ES-I3 (cell line): ENCODE measurements around the gene SIRT1.
"Not testable (repeated sequence)": the region's sequence is repeated elsewhere in the genome, so short reads cannot be mapped to it uniquely, and the experiment has no call there.

Experiments used
- H3K36me3 ChIP-seq: 2 replicates; pipeline ENCODE4 v1.6.1; 2013; ENCODE audit warnings: mild to moderate bottlenecking, low read length, control low read depth, moderate library complexity; ENCODE audit not compliant: insufficient read depth
- H3K4me1 ChIP-seq: 2 replicates; pipeline ENCODE4 v1.6.1; 2013; ENCODE audit warnings: mild to moderate bottlenecking, control low read depth, low read length; ENCODE audit not compliant: insufficient read depth
- H3K9ac ChIP-seq: 2 replicates; pipeline ENCODE4 v1.6.1; 2013; ENCODE audit warnings: low read depth, mild to moderate bottlenecking, low read length, moderate library complexity
- H3K9me3 ChIP-seq: 2 replicates; pipeline ENCODE4 v1.6.1; 2013; ENCODE audit warnings: mild to moderate bottlenecking, low read length, moderate library complexity; ENCODE audit not compliant: control insufficient read depth, insufficient read depth

SIRT1 gene

GRCh38 chr10:67884313-67884841 lies at the start of gene SIRT1:
SIRT1 (plus strand) TSS chr10:67884656; CDS start chr10:67884722, 66 bp downstream.
- no peaks in the 10 kb centered on the region; the same call in 1 of the 2 replicates for H3K4me1 ChIP-seq
- peaks cover 19% of the 10 kb centered on the region for H3K36me3 ChIP-seq
- H3K9me3 ChIP-seq, result no peaks in the 10 kb centered on the region
- peak within 1 kb of the TSS; percentile 73 for H3K9ac ChIP-seq

GRCh38 chr10:67835541-67836394 lies 48.7 kb upstream of the SIRT1 start:
- H3K9ac ChIP-seq, result not testable (repeated sequence)

GRCh38 chr10:67836488-67836887 lies 48.0 kb upstream of the SIRT1 start:
- H3K9ac ChIP-seq, result no peak overlapping the region
- no peaks in the 10 kb centered on the region for H3K4me1 ChIP-seq
- no peaks in the 10 kb centered on the region for H3K36me3 ChIP-seq
- no peaks in the 10 kb centered on the region for H3K9me3 ChIP-seq

More at GRCh38 chr10:67835541-67836394, 48.7 kb upstream of the SIRT1 start:
- not testable (repeated sequence) for H3K36me3 ChIP-seq, H3K4me1 ChIP-seq, H3K9me3 ChIP-seq

- H3K9ac ChIP-seq, result no peak overlapping the region
- H3K9me3 ChIP-seq, result peaks cover 2% of the 10 kb centered on the region; the same call in 1 of the 2 replicates
- H3K36me3 ChIP-seq, result no peaks in the 10 kb centered on the region
- no peaks in the 10 kb centered on the region for H3K4me1 ChIP-seq
Measured at GRCh38 chr10:67836972-67837371, 47.5 kb upstream of the SIRT1 start.

- H3K9me3 ChIP-seq, result peaks cover 3% of the 10 kb centered on the region; the same call in 1 of the 2 replicates
- H3K4me1 ChIP-seq, result no peaks in the 10 kb centered on the region
- H3K9ac ChIP-seq, result no peak within 1 kb of the TSS
- no peaks in the 10 kb centered on the region for H3K36me3 ChIP-seq
Measured at GRCh38 chr10:67837541-67838314, 46.7 kb upstream of the SIRT1 start, which contains the start of gene DNAJC12. DNAJC12 (minus strand) TSS chr10:67838188; CDS start chr10:67838011, 177 bp downstream.

GRCh38 chr10:67839511-67839910 lies 44.9 kb upstream of the SIRT1 start:
- H3K9ac ChIP-seq, H3K9me3 ChIP-seq, H3K4me1 ChIP-seq, H3K36me3 ChIP-seq: not testable (repeated sequence)

GRCh38 chr10:67839951-67840350 lies 44.5 kb upstream of the SIRT1 start:
- H3K9ac ChIP-seq, result no peak overlapping the region
- H3K9me3 ChIP-seq, result peaks cover 3% of the 10 kb centered on the region; the same call in 1 of the 2 replicates
- H3K36me3 ChIP-seq, result no peaks in the 10 kb centered on the region

GRCh38 chr10:67841737-67842136 lies 42.7 kb upstream of the SIRT1 start:
- Histone ChIP-seq H3K36me3 (no peaks in the 10 kb centered on the region), H3K9me3 (peaks cover 3% of the 10 kb centered on the region; the same call in 1 of the 2 replicates), H3K4me1 (no peaks in the 10 kb centered on the region), H3K9ac (no peak overlapping the region)

More at GRCh38 chr10:67839951-67840350, 44.5 kb upstream of the SIRT1 start:
- no peaks in the 10 kb centered on the region for H3K4me1 ChIP-seq

GRCh38 chr10:67843284-67843683 lies 41.2 kb upstream of the SIRT1 start:
- no peak overlapping the region for H3K9ac ChIP-seq
- peaks cover 3% of the 10 kb centered on the region; the same call in 1 of the 2 replicates for H3K9me3 ChIP-seq
- H3K36me3 ChIP-seq, result no peaks in the 10 kb centered on the region
- no peaks in the 10 kb centered on the region for H3K4me1 ChIP-seq

GRCh38 chr10:67849331-67850011 lies 35.0 kb upstream of the SIRT1 start:
- Histone ChIP-seq H3K9me3 (no peaks in the 10 kb centered on the region), H3K4me1 (no peaks in the 10 kb centered on the region), H3K36me3 (no peaks in the 10 kb centered on the region), H3K9ac (peak overlapping the region; percentile 94)

- Histone ChIP-seq H3K4me1 (no peaks in the 10 kb centered on the region), H3K9ac (no peak overlapping the region), H3K9me3 (no peaks in the 10 kb centered on the region), H3K36me3 (no peaks in the 10 kb centered on the region)
Measured at GRCh38 chr10:67851186-67851585, 33.3 kb upstream of the SIRT1 start.

- Histone ChIP-seq H3K9me3 (no peaks in the 10 kb centered on the region), H3K9ac (no peak overlapping the region), H3K4me1 (no peaks in the 10 kb centered on the region), H3K36me3 (no peaks in the 10 kb centered on the region)
Measured at GRCh38 chr10:67852761-67853160, 31.7 kb upstream of the SIRT1 start.

GRCh38 chr10:67853512-67853911 lies 30.9 kb upstream of the SIRT1 start:
- H3K36me3 ChIP-seq, result no peaks in the 10 kb centered on the region
- no peak overlapping the region for H3K9ac ChIP-seq
- H3K9me3 ChIP-seq, result no peaks in the 10 kb centered on the region
- no peaks in the 10 kb centered on the region for H3K4me1 ChIP-seq

- Histone ChIP-seq H3K9me3 (no peaks in the 10 kb centered on the region), H3K36me3 (no peaks in the 10 kb centered on the region)
Measured at GRCh38 chr10:67858971-67859370, 25.5 kb upstream of the SIRT1 start.

More at GRCh38 chr10:67858971-67859370, 25.5 kb upstream of the SIRT1 start:
- H3K4me1 ChIP-seq, result peaks cover 17% of the 10 kb centered on the region
- no peak overlapping the region for H3K9ac ChIP-seq
